GM18907 (cell line): ENCODE results near the gene ZNF614.
A peak's percentile ranks its signal among the peaks of the same experiment; 100 is the strongest.
"Not testable (repeated sequence)": the region's sequence is repeated elsewhere in the genome, so short reads cannot be mapped to it uniquely, and the experiment has no call there.

ENCODE experiments used
- ATAC-seq: cut with Tn5 transposase; IDR thresholded peaks from one replicate; pipeline ENCODE4 v1.9.1; 2021; ENCODE audit warnings: mild to moderate bottlenecking, moderate library complexity; ENCODE audit not compliant: unreplicated experiment

The ZNF614 gene

DNA sequence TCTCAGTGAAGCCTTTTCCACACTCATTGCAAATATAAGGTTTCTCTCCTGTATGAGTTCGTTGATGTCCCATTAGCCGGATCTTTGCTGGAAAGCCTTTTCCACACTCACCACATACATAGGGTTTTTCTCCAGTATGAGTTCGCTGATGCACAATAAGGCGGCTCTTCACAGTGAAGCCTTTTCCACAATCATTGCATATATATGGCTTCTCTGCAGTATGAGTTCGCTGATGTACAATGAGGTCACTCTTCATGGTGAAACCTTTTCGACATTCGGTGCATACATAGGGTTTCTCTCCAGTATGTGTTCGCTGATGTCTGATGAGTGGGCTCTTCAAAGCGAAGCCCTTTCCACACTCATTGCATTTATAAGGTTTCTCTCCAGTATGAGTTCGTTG is 34.8 kb downstream of the ZNF614 start:
- no peak for ATAC-seq

- ATAC-seq: peak; percentile 90
These were observed 41.6 kb downstream of the ZNF614 start, which contains the start of gene ZNF350 for GRCh38 chr19:51986309-51987291. Gene ZNF350, minus strand, starts transcription at chr19:51986840. Its CDS starts 12,480 bp downstream, at chr19:51974360.

- no peak for ATAC-seq
These were observed 44.8 kb downstream of the ZNF614 start for GRCh38 chr19:51983361-51983760.

GRCh38 chr19:51980926-51981325 is 47.3 kb downstream of the ZNF614 start:
- ATAC-seq: not testable (repeated sequence)

DNA sequence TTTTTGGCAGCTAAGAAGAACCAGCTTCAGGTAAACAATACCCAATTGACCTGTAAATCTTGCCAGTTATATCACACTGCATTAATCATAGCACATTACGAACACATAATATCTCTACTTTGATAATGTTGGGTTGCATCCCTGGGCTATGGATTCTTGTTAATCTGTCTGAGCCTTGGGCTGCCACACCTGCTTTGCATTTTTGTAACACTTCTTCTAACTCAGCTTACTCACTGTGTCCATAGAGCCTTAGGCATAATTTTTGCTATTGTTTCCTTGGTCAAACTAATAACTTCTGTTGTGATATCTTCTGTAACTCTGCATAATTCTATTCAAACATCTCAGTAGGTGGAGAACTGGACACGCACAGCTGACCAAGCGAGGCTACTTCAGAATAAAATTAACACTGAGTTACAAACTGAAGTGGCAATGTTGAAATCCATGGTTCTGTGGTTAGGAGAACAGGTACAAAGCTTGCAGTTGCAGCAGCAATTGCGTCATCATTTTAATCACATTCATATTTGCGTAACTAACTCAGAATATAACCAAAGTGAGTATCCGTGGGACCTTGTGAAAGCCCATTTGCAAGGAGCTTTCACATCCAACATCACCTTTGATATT is 48.0 kb downstream of the ZNF614 start:
- no peak for ATAC-seq

DNA sequence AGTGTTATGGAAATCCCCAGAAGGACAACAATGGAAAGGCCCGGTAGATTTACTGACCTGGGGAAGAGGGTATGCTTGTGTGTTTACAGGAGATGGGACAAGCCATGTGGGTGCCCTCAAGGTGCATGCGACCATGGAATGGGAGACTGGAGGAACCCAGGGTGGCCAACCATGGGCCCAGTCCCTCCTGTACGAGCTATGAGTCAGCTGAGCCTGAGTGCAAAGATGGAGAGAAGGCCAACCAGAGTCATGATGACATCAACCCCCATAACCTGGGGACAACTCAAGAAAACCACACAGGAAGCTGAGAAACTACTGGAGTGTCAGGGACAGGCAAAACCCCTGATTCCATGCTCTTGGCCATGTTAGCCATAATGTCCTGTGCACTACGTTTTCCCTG is 49.3 kb downstream of the ZNF614 start:
- no peak for ATAC-seq

- no peak for ATAC-seq
These were observed 50.8 kb downstream of the ZNF614 start for GRCh38 chr19:51977346-51977745.

DNA sequence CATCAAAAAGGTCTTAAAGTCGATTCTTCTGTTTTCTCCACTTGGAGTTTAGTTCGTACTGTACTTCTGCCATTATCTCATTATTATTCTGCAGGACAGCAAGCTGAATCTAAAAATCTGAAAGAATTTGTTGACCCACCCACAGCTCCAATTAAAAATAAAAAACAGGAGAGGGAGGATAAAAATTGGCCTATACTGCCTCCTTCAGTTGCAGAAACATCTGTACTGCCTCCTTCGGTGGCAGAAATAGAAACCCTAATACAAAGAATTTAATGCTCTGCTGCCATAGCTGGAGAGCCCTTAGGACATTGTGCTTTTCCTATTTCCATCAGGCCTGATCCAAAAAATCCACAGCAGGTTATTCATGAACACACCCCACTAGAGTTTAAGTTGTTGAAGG is 51.3 kb downstream of the ZNF614 start:
- no peak for ATAC-seq

DNA sequence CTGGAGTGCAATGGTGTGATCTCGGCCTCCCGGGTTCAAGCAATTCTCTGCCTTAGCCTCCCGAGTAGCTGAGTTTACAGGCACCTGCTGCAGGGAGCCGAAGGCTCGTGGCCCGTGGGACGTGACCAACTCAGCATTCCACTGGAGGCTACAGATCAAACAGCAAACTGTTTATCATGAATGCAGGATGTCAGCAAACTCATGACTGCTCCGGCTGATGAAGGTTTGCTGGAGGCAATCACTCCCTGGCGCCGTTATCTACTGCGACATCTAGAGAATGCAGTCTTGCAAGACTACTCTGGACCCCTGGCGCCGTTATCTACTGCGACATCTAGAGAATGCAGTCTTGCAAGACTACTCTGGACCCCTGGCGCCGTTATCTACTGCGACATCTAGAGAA is 52.4 kb downstream of the ZNF614 start:
- not testable (repeated sequence) for ATAC-seq

DNA sequence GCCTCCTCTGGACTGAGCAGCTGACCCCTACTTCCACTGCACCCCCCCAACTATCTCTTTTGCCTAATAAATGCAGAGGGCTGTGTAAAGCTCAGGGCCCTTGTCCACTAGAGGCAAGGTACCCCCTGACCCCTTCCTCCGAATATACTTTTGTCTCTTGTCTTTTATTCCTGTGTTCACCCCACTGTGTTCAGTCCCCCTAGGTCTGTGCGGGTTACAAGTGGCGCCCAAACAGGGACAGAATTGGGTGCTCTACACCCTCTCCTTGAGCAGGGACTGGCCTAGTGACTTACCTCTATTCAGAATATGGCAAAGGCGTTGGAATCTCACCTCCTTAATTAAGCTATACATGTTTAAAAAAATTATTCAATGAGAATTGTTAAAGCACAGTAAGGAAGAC is 56.6 kb downstream of the ZNF614 start:
- no peak for ATAC-seq

- ATAC-seq: no peak
These were observed 57.5 kb downstream of the ZNF614 start for GRCh38 chr19:51970718-51971117.

GRCh38 chr19:51965583-51965982 is 62.6 kb downstream of the ZNF614 start:
- no peak for ATAC-seq
